IPS-15b (cell line): Measurements from ENCODE around the gene MAP1B.

Experiments used
- H3K27me3 ChIP-seq: one replicate; pipeline ENCODE4 v1.6.1; 2013; ENCODE audit warnings: low read length; ENCODE audit not compliant: control insufficient read depth, insufficient read depth
- H3K36me3 ChIP-seq: one replicate; pipeline ENCODE4 v1.6.1; 2013; ENCODE audit warnings: low read length; ENCODE audit not compliant: control insufficient read depth, insufficient read depth
- H3K4me1 ChIP-seq: one replicate; pipeline ENCODE4 v1.6.1; 2013; ENCODE audit warnings: mild to moderate bottlenecking, low read length; ENCODE audit not compliant: control insufficient read depth, insufficient read depth
- H3K4me3 ChIP-seq: one replicate; pipeline ENCODE4 v1.5.1; 2013; ENCODE audit warnings: low read depth, low read length
- H3K9ac ChIP-seq: one replicate; pipeline ENCODE4 v1.6.1; 2013; ENCODE audit warnings: low read depth, mild to moderate bottlenecking, low read length
- H3K9me3 ChIP-seq: one replicate; pipeline ENCODE4 v1.6.1; 2013; ENCODE audit warnings: mild to moderate bottlenecking, low read length; ENCODE audit not compliant: control insufficient read depth, insufficient read depth

Gene MAP1B

GRCh38 chr5:72246954-72247442 is 139.7 kb downstream of the MAP1B start:
- H3K4me1 ChIP-seq, result peaks cover 14% of the 10 kb centered on the region
- no peaks in the 10 kb centered on the region for H3K36me3 ChIP-seq
- H3K9ac ChIP-seq, result no peak overlapping the region
- no peaks in the 10 kb centered on the region for H3K27me3 ChIP-seq
- no peaks in the 10 kb centered on the region for H3K9me3 ChIP-seq
- no peak overlapping the region for H3K4me3 ChIP-seq

GRCh38 chr5:72248410-72248981 is 141.2 kb downstream of the MAP1B start:
- peaks cover 6% of the 10 kb centered on the region for H3K4me1 ChIP-seq
- H3K4me3 ChIP-seq, result no peak overlapping the region
- no peak overlapping the region for H3K9ac ChIP-seq
- H3K9me3 ChIP-seq, result no peaks in the 10 kb centered on the region
- H3K27me3 ChIP-seq, result no peaks in the 10 kb centered on the region
- H3K36me3 ChIP-seq, result no peaks in the 10 kb centered on the region

- H3K4me3 ChIP-seq, result no peak overlapping the region
These were observed 144.1 kb downstream of the MAP1B start for GRCh38 chr5:72251386-72251785.

GRCh38 chr5:72252008-72252407 is 144.7 kb downstream of the MAP1B start:
- Histone ChIP-seq H3K27me3 (no peaks in the 10 kb centered on the region), H3K4me3 (no peak overlapping the region), H3K4me1 (peaks cover 6% of the 10 kb centered on the region), H3K9me3 (no peaks in the 10 kb centered on the region), H3K9ac (no peak overlapping the region), H3K36me3 (no peaks in the 10 kb centered on the region)

More at GRCh38 chr5:72251386-72251785, 144.1 kb downstream of the MAP1B start:
- no peaks in the 10 kb centered on the region for H3K9me3 ChIP-seq
- peaks cover 6% of the 10 kb centered on the region for H3K4me1 ChIP-seq
- H3K36me3 ChIP-seq, result no peaks in the 10 kb centered on the region
- H3K27me3 ChIP-seq, result no peaks in the 10 kb centered on the region
- H3K9ac ChIP-seq, result no peak overlapping the region

GRCh38 chr5:72252574-72253155 is 145.4 kb downstream of the MAP1B start:
- Histone ChIP-seq H3K27me3 (no peaks in the 10 kb centered on the region), H3K36me3 (no peaks in the 10 kb centered on the region), H3K4me3 (no peak overlapping the region), H3K9me3 (no peaks in the 10 kb centered on the region), H3K9ac (no peak overlapping the region), H3K4me1 (peaks cover 6% of the 10 kb centered on the region)

GRCh38 chr5:72255237-72255636 is 148.0 kb downstream of the MAP1B start:
- Histone ChIP-seq H3K27me3 (no peaks in the 10 kb centered on the region), H3K36me3 (no peaks in the 10 kb centered on the region), H3K4me3 (no peak overlapping the region), H3K9me3 (no peaks in the 10 kb centered on the region), H3K9ac (no peak overlapping the region), H3K4me1 (no peaks in the 10 kb centered on the region)

- H3K4me1 ChIP-seq, result no peaks in the 10 kb centered on the region
- no peaks in the 10 kb centered on the region for H3K36me3 ChIP-seq
- H3K4me3 ChIP-seq, result no peak overlapping the region
- H3K9ac ChIP-seq, result no peak overlapping the region
- no peaks in the 10 kb centered on the region for H3K27me3 ChIP-seq
- H3K9me3 ChIP-seq, result no peaks in the 10 kb centered on the region
These were observed 148.4 kb downstream of the MAP1B start for GRCh38 chr5:72255670-72256069.

- H3K36me3 ChIP-seq, result no peaks in the 10 kb centered on the region
- H3K9me3 ChIP-seq, result no peaks in the 10 kb centered on the region
- no peak overlapping the region for H3K9ac ChIP-seq
- no peaks in the 10 kb centered on the region for H3K4me1 ChIP-seq
- H3K27me3 ChIP-seq, result no peaks in the 10 kb centered on the region
- no peak overlapping the region for H3K4me3 ChIP-seq
These were observed 149.3 kb downstream of the MAP1B start for GRCh38 chr5:72256536-72256935.
